GM06990 (cell line): ENCODE measurements around the gene OCA2.

Source experiments
- DNase-seq: peaks from one replicate; pipeline ENCODE4 v3.0.0-alpha.2; 2011; ENCODE audit not compliant: insufficient read length; ENCODE audit errors: extremely low read depth
- H3K27me3 ChIP-seq: replicated peaks from 2 replicates; pipeline ENCODE4 v1.6.0; 2011; ENCODE audit warnings: low read length; ENCODE audit not compliant: control insufficient read depth, insufficient read depth
- H3K36me3 ChIP-seq: 2 replicates; pipeline ENCODE4 v1.5.1; 2011; ENCODE audit warnings: low read length; ENCODE audit not compliant: control insufficient read depth, insufficient read depth
- H3K4me3 ChIP-seq: replicated peaks from 2 replicates; pipeline ENCODE4 v1.5.1; 2011; ENCODE audit warnings: low read depth, mild to moderate bottlenecking, control low read depth, low read length
- TF ChIP-seq, protein P1 (sequence below): IDR thresholded peaks from 2 replicates; pipeline ENCODE4 v1.5.1; 2011; ENCODE audit warnings: low read length, control low read depth, mild to moderate bottlenecking, inconsistent platforms; ENCODE audit not compliant: insufficient read depth, poor library complexity, severe bottlenecking

Gene OCA2

DNA sequence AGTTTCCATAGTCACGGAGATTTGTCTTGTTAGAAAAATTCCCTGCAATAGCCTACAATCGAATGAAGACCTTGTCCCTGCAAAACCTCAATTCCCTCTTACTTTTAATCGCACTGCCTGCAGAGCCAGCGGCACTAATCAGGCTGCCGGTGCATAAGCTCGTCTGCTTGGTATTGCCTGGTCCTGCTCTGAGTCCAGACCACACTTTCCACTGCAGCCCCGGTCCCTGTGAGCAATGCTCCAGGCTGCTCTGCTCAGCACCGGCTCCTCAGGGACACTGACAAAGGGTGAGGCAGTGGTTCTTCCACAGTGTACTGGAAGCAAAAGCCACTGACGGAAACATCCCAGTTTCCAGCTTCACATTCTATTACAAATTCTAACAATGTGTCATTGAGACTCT lies 164.3 kb downstream of the OCA2 start:
- TF ChIP-seq, protein P1, sequence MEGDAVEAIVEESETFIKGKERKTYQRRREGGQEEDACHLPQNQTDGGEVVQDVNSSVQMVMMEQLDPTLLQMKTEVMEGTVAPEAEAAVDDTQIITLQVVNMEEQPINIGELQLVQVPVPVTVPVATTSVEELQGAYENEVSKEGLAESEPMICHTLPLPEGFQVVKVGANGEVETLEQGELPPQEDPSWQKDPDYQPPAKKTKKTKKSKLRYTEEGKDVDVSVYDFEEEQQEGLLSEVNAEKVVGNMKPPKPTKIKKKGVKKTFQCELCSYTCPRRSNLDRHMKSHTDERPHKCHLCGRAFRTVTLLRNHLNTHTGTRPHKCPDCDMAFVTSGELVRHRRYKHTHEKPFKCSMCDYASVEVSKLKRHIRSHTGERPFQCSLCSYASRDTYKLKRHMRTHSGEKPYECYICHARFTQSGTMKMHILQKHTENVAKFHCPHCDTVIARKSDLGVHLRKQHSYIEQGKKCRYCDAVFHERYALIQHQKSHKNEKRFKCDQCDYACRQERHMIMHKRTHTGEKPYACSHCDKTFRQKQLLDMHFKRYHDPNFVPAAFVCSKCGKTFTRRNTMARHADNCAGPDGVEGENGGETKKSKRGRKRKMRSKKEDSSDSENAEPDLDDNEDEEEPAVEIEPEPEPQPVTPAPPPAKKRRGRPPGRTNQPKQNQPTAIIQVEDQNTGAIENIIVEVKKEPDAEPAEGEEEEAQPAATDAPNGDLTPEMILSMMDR = no peak
- DNase-seq = no peak
- H3K36me3 ChIP-seq = no peaks in the 10 kb centered on the region
- H3K27me3 ChIP-seq = no peaks in the 10 kb centered on the region
- no peak overlapping the region for H3K4me3 ChIP-seq

DNA sequence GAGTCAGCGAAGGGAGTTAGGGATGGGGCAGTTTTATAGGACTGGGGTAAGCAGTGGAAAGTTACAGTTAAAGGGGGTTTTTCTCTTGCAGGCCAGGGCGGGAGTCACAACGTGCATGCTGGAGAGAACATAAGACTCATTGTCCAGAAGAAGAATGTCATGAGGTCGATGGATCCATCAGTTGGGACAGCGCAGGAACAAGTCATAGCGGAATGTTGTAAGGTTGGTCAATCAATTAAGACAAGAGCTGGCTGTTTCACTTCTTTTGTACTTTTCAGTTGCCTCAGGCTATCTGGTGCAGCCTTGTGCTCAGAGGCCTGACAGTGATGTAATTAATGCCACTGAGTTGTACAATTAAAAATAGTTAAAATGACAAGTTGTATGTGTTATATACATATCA lies 165.6 kb downstream of the OCA2 start:
- Histone ChIP-seq H3K4me3 (no peak overlapping the region), H3K27me3 (no peaks in the 10 kb centered on the region), H3K36me3 (no peaks in the 10 kb centered on the region)
- DNase-seq = no peak
- TF ChIP-seq, protein P1 = no peak

DNA sequence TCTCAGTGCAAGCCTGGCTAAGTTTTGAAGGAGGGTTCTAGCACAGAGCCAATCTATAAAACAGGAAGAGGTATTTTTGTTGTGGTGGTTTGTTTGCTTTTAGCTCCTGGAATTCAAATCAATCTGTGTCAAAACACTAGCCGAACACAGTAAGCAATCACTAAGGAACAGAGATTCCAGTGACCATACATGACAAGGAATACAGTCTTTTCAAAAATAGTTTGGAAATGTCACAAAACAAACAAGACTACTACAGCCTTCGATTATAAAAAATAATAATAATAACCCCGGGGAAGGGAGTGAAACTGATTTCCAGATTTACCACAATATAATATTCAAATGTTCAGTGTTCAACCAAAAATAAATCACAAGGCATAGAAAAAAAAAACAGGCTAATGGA lies 166.5 kb downstream of the OCA2 start:
- Histone ChIP-seq H3K4me3 (no peak overlapping the region), H3K36me3 (no peaks in the 10 kb centered on the region)
- TF ChIP-seq, protein P1 = no peak

DNA sequence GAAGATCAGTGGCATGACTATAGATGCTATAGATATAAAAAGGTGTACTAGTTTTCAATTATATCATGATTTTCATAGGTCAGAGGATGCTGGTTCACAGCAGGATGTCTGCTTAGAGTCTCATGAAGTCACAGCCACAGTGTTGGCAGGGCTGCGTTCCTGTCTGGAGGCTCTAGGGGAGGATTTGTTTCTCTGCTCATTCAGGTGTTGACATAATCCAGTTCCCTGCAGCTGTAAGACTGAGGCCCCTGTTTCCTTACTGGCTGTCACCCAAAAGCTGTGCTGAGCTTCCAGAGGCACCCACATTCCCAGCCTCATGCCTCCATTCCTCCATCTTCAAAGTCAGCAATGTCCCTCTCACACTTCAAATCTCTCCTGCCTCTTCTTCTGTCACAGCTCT lies 170.7 kb downstream of the OCA2 start:
- H3K4me3 ChIP-seq = no peak overlapping the region
- DNase-seq = no peak
- no peaks in the 10 kb centered on the region for H3K27me3 ChIP-seq
- H3K36me3 ChIP-seq = no peaks in the 10 kb centered on the region
- TF ChIP-seq, protein P1 = no peak

More for the DNA sequence above, 166.5 kb downstream of the OCA2 start:
- DNase-seq = no peak
- no peaks in the 10 kb centered on the region for H3K27me3 ChIP-seq

DNA sequence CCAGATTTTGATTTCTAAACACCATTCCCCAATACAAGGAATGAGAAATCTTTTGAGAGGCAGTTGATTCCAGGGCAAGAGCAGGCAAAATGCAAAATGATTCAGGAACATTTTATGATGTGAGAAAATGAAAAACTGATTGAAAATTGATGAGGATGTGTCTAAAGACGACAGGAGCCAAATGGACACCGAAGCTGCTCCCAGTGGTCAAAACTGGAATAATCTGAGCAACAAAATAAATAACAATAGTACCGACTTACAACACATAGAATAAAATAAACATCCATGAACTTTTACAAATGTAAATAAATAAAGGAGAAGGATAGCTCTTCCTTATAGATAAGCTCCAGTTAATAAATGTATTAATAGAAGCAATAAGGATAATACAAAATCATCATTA lies 186.8 kb downstream of the OCA2 start:
- DNase-seq = no peak
- TF ChIP-seq, protein P1 = no peak
- Histone ChIP-seq H3K36me3 (no peaks in the 10 kb centered on the region), H3K27me3 (no peaks in the 10 kb centered on the region), H3K4me3 (no peak overlapping the region)

DNA sequence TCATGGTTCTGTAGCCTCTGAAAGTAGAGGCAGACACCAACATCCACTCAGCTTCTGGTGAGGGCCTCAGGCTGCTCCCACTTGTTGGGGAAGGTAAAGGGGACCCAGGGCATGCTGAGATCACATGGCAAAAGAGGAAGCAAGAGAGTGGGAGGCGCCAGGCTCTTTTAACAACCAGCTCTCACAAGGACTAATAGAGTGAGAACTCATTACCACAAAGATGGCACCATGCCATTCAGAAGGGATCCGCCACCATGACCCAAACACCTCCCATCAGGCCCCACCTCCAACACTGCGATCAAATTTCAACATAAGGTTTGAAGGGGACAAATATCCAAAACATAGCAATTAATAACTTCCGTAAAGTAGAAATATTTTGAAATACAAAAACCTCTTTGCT lies 192.3 kb downstream of the OCA2 start:
- no peak overlapping the region for H3K4me3 ChIP-seq
- TF ChIP-seq, protein P1 = no peak
- no peaks in the 10 kb centered on the region for H3K36me3 ChIP-seq
- H3K27me3 ChIP-seq = no peaks in the 10 kb centered on the region
- no peak for DNase-seq
